Non-pigmented ciliary epithelial cell (primary cell): Measurements from ENCODE around the gene PELI2.
"Not testable (repeated sequence)": the region's sequence is repeated elsewhere in the genome, so short reads cannot be mapped to it uniquely, and the experiment has no call there.

Experiments
- DNase-seq: peaks from one replicate; pipeline ENCODE4 v3.0.0-alpha.2; 2010; ENCODE audit warnings: low read depth

Gene PELI2

GRCh38 chr14:56143025-56143424 is 24.8 kb downstream of the PELI2 start:
- no peak for DNase-seq

DNA sequence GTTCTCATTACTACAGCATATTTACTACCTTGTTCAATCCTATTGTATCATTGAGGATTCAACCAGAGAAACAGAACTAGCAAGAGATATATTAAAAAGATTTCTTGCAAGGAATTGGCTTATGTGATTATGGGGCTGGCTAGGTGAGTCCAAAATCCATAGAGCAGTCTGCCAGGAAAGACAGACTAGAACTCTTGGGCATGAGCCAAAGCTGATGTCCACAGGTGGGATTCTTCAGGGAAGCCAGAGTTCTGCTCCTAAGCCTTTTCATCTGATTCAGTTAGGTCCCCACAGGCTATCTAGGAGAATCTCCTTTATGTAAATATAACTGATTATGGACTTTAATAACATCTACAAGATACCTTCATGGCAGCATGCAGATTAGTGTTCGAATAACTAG is 26.0 kb downstream of the PELI2 start:
- no peak for DNase-seq

GRCh38 chr14:56145181-56145769 is 27.1 kb downstream of the PELI2 start:
- no peak for DNase-seq

GRCh38 chr14:56145965-56146364 is 27.8 kb downstream of the PELI2 start:
- DNase-seq: peak; percentile 56

GRCh38 chr14:56147449-56147848 is 29.2 kb downstream of the PELI2 start:
- DNase-seq: no peak

DNA sequence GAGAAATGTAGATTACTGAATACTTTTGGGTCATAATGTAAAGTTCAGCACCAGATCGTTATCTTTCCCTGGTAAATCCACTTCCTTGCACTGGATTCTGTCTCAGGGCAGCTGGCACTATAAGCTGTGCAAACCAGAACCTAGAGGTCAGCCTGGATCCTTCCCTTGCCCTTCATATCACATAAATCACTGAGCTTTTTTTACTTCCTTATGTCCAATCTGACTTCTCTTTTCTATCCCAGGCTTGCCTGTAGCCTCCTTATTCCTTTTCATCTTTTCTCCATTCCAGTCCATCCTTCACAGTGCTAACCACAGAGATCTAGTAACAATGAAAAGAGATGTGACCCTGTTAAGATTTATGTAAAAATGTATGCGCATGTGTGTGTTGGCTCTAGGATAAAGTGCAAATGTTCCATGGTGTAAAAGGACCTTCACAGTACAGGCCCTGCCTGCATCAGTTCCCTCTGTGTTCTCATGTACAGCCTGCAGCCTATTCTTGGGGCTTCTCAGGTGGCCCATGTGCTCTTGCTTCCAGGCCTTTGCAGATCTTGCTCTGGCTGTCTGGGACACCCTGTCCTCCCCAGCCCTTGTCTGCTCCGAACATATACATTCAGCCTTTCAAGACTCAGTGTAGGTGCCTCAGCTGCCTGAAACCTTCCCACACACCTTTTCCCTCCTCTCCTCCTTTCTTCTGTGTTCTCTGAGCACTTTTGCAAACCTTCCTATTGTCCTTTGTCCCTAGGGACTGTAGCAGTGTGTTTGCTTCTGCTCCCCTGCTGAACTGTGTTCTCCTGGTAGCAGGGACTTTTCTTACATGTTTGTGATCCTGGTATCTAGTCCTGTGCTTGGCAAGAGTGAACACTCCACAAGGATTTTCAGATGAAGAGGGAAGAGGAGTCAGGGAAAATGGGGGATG is 30.0 kb downstream of the PELI2 start:
- no peak for DNase-seq

DNA sequence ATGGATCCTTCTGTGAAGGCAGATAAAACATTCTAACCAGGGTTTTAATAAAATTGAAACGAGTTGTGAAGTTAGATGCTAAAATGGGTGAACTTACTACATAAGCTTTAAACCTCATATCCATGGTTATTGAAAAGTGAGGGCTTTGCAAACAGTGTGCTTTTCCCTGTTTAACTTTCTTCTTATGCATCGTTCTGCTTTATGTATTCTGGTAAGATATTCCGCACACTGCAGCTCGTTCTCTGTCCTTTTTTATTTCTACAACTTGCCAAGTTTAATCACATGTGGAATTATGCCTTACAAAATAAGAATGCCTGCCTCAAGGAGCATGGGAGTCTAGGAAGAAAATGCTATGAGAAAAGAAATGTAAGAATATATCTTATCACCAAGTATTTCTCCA is 30.9 kb downstream of the PELI2 start:
- no peak for DNase-seq

DNA sequence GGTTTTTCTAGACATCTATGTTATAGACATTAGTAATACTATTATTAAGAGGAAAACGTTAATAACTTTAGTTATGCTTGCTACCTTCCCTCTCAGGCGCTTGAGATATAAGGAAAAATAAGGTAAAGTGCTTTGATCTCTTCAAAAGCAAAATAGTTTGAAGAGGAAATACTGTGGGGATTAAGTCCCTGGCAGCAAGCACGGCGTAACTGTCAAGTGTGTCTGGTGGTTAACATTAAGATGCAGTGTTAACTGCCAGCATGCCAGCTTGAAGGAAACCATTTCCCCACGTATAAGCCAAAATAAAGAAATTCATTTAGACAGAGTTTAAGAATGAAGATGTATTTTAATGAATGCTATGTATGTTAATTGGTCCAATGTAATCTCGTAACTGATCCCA is 31.8 kb downstream of the PELI2 start:
- DNase-seq: no peak

GRCh38 chr14:56150645-56151345 is 32.6 kb downstream of the PELI2 start:
- no peak for DNase-seq

- no peak for DNase-seq
Measured at GRCh38 chr14:56152221-56152620, 34.0 kb downstream of the PELI2 start.

GRCh38 chr14:56153267-56153666 is 35.1 kb downstream of the PELI2 start:
- no peak for DNase-seq

DNA sequence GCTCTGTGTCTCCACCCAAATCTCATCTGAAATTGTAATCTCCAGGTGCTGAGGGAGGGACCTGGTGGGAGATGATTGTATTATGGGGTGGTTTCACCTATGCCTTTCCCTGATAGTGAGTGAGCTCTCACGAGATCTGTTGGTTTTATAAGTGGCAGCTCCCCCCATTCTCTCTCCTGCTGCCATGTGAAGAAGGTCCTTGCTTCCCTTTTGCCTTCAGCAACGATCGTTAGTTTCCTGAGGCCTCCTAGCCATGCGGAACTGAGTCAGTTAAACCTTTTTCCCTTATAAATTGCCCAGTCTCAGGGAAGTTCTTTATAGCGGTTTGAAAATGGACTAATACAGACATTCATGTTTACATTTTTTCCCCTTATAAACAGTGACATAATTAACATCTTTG is 36.1 kb downstream of the PELI2 start:
- no peak for DNase-seq

GRCh38 chr14:56156096-56156495 is 37.9 kb downstream of the PELI2 start:
- DNase-seq: no peak

DNA sequence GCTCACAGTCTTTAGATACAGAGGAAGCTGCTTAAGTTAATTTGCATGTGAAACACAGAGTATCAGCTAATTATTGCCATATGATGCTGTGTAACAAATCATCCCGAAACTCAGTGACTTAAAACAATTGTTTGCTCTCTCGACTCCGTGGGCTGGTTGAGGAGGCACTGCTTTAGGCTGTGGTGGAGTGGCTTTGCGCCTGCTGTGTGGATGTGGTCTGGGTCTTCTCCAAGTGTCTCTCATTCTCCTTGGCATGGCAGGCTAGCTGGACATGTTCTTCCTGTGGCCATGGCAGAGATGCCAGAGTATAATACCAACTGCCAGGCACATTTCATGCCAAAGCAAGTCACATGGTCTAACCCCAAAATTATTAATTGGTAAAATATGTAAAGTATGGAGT is 40.9 kb downstream of the PELI2 start:
- no peak for DNase-seq

- DNase-seq: no peak
Measured at GRCh38 chr14:56160088-56160487, 41.9 kb downstream of the PELI2 start.

- no peak for DNase-seq
Measured at GRCh38 chr14:56161658-56162057, 43.4 kb downstream of the PELI2 start.

- no peak for DNase-seq
Measured at GRCh38 chr14:56162476-56162875, 44.3 kb downstream of the PELI2 start.

DNA sequence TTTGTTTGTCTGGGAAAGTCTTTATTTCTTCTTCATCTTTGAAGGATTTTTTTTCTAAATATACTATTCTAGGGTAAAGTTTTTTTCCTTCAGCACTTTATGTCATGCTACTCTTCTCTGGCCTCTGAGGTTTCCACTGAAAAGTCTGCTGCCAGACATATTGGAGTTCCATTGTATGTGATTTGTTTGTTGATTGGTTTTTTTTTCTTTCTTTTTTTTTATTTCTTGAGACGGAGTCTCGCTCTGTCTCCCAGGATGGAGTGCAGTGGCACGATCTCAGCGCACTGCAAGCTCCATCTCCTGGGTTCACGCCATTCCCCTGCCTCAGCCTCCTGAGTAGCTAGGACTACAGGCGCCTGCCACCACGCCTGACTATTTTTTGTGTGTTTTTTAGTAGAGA is 48.4 kb downstream of the PELI2 start:
- not testable (repeated sequence) for DNase-seq

GRCh38 chr14:56168007-56168616 is 49.9 kb downstream of the PELI2 start:
- DNase-seq: no peak

DNA sequence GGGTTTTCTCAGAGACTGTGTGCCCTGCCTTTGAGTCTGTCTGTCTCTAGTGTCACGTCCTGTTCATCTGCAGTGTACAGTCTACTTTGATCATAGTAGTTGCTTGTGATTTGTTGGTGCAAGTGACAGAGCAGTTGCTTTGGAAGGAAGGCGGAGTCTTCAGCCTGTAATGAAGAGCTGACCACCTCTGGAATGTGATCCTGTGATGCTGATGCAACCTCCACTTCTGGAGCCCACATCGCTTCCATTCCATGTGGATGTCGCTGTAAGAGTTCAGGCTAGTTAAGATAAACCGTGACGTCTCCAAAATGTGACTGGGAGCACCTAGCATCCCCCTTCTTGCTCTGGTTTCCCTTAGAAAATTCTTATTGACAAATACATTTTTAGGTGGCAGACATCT is 51.8 kb downstream of the PELI2 start:
- no peak for DNase-seq

GRCh38 chr14:56170877-56171422 is 52.7 kb downstream of the PELI2 start:
- no peak for DNase-seq

GRCh38 chr14:56172074-56172473 is 53.9 kb downstream of the PELI2 start:
- DNase-seq: no peak
